ENCODE measurements around the gene MIA. TPM values are rescaled to one million over a fixed set of nuclear protein-coding genes. Genes with fewer than 3 reads are reported as not detected.

The MIA gene
- total and polyA plus RNA-seq, 2 of the 8 experiments (the other 6 are each of a cell fraction or from before 2014, with no cell fraction given), result not detected

DNA sequence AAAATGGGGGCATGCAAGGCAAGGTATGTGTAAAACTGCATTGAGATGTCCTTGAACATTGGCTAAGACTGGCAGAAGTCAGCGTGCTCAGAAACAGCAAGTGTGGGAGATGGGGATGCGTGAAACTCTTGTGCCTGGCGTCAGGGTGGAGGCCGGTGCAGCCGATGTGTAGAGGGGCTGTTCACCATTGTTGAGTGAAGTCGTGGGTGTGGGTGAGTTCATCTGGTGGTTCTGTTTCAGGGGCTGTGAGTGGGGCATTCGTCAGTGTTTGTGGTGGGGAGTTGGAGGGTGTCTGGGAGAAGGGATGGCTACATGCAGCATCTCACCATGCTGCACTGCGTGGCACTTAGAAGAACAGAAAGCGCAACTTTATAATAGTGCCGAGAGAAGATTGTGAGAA is 11.4 kb upstream of the MIA start:
- no peak overlapping the region for H3K4ac ChIP-seq (replicated peaks; ENCODE audit: insufficient read length, low read depth, low read length)
- H2AK5ac ChIP-seq (ENCODE audit: low read depth, low read length), result no peak overlapping the region
- no peak overlapping the region for H3K14ac ChIP-seq (ENCODE audit: insufficient read length)
- H2AFZ ChIP-seq (ENCODE audit: low read length), result no peak overlapping the region
- no peak overlapping the region for H4K8ac ChIP-seq (ENCODE audit: extremely low read depth, insufficient read depth, low read length)
- H3K56ac ChIP-seq (replicated peaks; ENCODE audit: insufficient read length, low read depth, low read length), result no peak overlapping the region
- no peaks in the 10 kb centered on the region; the same call in 1 of the 2 replicates for H3K23me2 ChIP-seq (ENCODE audit: low read depth, low read length)
- H3K36me3 ChIP-seq (ENCODE audit: control insufficient read depth in 2 of 4, insufficient read depth in 4 of 4, low read length in 3 of 4), result peaks cover 53 to 77% (median 64%) of the 10 kb centered on the region in 4 experiments
- no peak overlapping the region for H2BK5ac ChIP-seq (ENCODE audit: low read depth, low read length)
- WGBS, 2 experiments (ENCODE audit: extremely low coverage in 1 of 2, insufficient coverage in 1 of 2, insufficient read length in 1 of 2, insufficient replicate concordance in 2 of 2, low coverage in 1 of 2, low lambda C conversion rate in 2 of 2, missing lambda C conversion rate in 1 of 2), result 93% methylated on average over 10 of the region's 10 CpGs; no CpG with 5 or more reads in 1 of the 2 experiments
- no peak overlapping the region for H4K91ac ChIP-seq (replicated peaks; ENCODE audit: insufficient read length, low read length)
- H3K9me3 ChIP-seq (ENCODE audit: insufficient read depth in 2 of 2, low read depth in 1 of 2, low read length in 1 of 2), result no peaks in the 10 kb centered on the region
- H2BK120ac ChIP-seq (replicated peaks; ENCODE audit: low read depth, low read length), result no peak overlapping the region
- no peak overlapping the region for H3K4me2 ChIP-seq (ENCODE audit: insufficient read depth in 1 of 2, low read depth in 2 of 2, low read length in 2 of 2)
- TF ChIP-seq SP2 (IDR thresholded peaks at IDR 0.05; ENCODE audit: low read length) (no peak), TEAD4 (IDR thresholded peaks at IDR 0.05; ENCODE audit: low read depth, low read length) (no peak), CHD2 (IDR thresholded peaks at IDR 0.05; ENCODE audit: low read length) (no peak), USF2 (IDR thresholded peaks at IDR 0.05; ENCODE audit: low read length) (no peak)
- TF ChIP-seq, protein P1, sequence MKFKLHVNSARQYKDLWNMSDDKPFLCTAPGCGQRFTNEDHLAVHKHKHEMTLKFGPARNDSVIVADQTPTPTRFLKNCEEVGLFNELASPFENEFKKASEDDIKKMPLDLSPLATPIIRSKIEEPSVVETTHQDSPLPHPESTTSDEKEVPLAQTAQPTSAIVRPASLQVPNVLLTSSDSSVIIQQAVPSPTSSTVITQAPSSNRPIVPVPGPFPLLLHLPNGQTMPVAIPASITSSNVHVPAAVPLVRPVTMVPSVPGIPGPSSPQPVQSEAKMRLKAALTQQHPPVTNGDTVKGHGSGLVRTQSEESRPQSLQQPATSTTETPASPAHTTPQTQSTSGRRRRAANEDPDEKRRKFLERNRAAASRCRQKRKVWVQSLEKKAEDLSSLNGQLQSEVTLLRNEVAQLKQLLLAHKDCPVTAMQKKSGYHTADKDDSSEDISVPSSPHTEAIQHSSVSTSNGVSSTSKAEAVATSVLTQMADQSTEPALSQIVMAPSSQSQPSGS (IDR thresholded peaks at IDR 0.05; ENCODE audit: low read length), result no peak
- H2BK12ac ChIP-seq (ENCODE audit: low read depth, low read length), result no peak overlapping the region
- H3K23ac ChIP-seq (ENCODE audit: insufficient read length), result no peak overlapping the region
- FAIRE-seq (no peak), DNase-seq (ENCODE audit: low read depth in 1 of 2, low spot score in 2 of 2) (no peak)
- no peak overlapping the region for H2BK20ac ChIP-seq (ENCODE audit: low read length)
- ChIA-PET CTCF (ENCODE audit: partially characterized antibody) (interaction anchor here (1.0 to 1.4 kb wide), 3 partner anchors 9 to 28 kb away, joined by 4 to 6 read pairs (median 4); no protein-coding TSS in a partner anchor), POLR2A (ENCODE audit: partially characterized antibody) (interaction anchor here (0.7 to 17.9 kb wide), 7 partner anchors 8 to 44 kb away, joined by 3 to 399 read pairs (median 5); partner anchors contain the start of genes ACTMAP, RAB4B and SNRPA)
- H4K20me1 ChIP-seq (replicated peaks in 1 of 2; ENCODE audit: control insufficient read depth in 1 of 2, insufficient read depth in 2 of 2, low read length in 2 of 2), result peaks cover 14 to 24% of the 10 kb centered on the region in 2 experiments
- no peak overlapping the region for H3K9ac ChIP-seq (replicated peaks in 1 of 4; ENCODE audit: extremely low read depth in 1 of 4, low read depth in 3 of 4, low read length in 3 of 4)
- no peaks in the 10 kb centered on the region for H3K4me1 ChIP-seq (replicated peaks in 1 of 4; ENCODE audit: control insufficient read depth in 3 of 4, insufficient read depth in 4 of 4, low read length in 3 of 4)
- H3K27ac ChIP-seq (ENCODE audit: low read depth, low read length), result no peak overlapping the region
- peaks cover 2% of the 10 kb centered on the region; the same call in 1 of the 2 replicates for H3K79me1 ChIP-seq (ENCODE audit: low read depth, low read length)
- no peak overlapping the region for H3K4me3 ChIP-seq (ENCODE audit: extremely low read depth in 1 of 4, insufficient read depth in 2 of 4, low read depth in 3 of 4, low read length in 4 of 4)
- no peak overlapping the region for H2BK15ac ChIP-seq (ENCODE audit: low read length)
- peaks cover 0 to 2% of the 10 kb centered on the region in 2 experiments; a peak in 2 of 4 replicates for H3K79me2 ChIP-seq (ENCODE audit: control insufficient read depth in 1 of 2, insufficient read depth in 2 of 2, low read length in 2 of 2)
- H3K18ac ChIP-seq (ENCODE audit: extremely low read depth, low read length), result no peak overlapping the region
- no peaks in the 10 kb centered on the region for H3K27me3 ChIP-seq (replicated peaks in 1 of 4; ENCODE audit: control insufficient read depth in 3 of 4, extremely low read depth in 1 of 4, insufficient read depth in 3 of 4, low read length in 3 of 4)
- no peak overlapping the region for H4K5ac ChIP-seq (ENCODE audit: insufficient read length, low read depth, low read length)

Measured in H1 (cell line).